Stimulated activated CD8-positive, alpha-beta memory T cell treated with anti-CD3 and anti-CD28 coated beads, Interleukin-15, amount 100 ng/mL, for 24 hours (primary cell): Measurements from ENCODE around the gene ATP8B2.
"Not testable (repeated sequence)": the region's sequence is repeated elsewhere in the genome, so short reads cannot be mapped to it uniquely, and the experiment has no call there.

ENCODE experiments used
- DNase-seq: peaks from one replicate; pipeline ENCODE4 v3.0.0-alpha.2; 2020; ENCODE audit warnings: low read depth

The ATP8B2 gene, protein sequence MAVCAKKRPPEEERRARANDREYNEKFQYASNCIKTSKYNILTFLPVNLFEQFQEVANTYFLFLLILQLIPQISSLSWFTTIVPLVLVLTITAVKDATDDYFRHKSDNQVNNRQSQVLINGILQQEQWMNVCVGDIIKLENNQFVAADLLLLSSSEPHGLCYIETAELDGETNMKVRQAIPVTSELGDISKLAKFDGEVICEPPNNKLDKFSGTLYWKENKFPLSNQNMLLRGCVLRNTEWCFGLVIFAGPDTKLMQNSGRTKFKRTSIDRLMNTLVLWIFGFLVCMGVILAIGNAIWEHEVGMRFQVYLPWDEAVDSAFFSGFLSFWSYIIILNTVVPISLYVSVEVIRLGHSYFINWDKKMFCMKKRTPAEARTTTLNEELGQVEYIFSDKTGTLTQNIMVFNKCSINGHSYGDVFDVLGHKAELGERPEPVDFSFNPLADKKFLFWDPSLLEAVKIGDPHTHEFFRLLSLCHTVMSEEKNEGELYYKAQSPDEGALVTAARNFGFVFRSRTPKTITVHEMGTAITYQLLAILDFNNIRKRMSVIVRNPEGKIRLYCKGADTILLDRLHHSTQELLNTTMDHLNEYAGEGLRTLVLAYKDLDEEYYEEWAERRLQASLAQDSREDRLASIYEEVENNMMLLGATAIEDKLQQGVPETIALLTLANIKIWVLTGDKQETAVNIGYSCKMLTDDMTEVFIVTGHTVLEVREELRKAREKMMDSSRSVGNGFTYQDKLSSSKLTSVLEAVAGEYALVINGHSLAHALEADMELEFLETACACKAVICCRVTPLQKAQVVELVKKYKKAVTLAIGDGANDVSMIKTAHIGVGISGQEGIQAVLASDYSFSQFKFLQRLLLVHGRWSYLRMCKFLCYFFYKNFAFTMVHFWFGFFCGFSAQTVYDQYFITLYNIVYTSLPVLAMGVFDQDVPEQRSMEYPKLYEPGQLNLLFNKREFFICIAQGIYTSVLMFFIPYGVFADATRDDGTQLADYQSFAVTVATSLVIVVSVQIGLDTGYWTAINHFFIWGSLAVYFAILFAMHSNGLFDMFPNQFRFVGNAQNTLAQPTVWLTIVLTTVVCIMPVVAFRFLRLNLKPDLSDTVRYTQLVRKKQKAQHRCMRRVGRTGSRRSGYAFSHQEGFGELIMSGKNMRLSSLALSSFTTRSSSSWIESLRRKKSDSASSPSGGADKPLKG

DNA sequence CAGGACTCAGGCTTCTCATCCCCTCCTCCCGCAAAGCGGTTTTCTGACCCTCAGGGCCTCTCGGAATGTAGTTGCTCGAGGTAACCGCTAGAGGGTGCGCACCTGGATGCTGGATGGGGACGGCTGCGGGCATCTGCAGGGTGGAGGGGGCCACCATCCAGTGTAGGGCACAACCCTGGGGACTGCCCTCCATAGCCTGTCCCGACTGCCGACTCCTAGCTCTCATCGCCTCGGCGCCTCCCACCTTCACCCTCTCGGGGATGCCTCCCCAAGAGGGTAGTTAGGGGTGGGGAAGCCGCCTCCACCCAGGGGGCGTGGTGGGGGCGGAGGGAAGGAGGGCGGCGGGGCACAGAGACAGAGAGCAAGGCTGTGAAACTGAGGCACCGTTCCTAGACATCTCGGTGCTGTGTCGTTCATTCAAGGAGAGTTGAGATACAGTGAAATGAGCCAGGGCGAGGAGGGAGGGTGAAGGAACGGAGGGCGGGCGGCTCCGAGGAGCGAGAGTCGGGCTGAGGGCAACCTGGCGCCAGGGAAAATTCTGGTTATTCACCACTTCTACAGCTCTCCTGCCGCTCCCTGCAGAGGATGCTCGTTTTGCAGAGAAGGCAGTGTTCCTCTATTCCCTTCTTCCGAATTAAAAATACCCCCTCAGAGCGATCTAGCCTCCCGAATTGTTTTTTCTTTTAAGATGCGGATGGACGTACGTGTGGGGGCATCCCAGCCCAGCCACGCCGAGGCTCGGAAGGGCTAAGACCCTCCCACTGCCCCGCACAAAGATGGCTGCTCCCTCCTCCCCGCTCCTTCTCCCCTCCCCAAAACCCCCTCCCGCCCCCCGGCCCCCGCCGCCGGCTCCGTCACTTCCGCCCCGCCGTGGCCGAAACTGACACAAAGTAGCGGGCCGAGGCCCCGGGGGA, at the start of gene ATP8B2:
ATP8B2 (plus strand) TSS at position 857 of the 914 bp plus-strand sequence. CDS start 2,617 bp downstream, outside the sequence.
- DNase-seq, result peak; percentile 62

DNA sequence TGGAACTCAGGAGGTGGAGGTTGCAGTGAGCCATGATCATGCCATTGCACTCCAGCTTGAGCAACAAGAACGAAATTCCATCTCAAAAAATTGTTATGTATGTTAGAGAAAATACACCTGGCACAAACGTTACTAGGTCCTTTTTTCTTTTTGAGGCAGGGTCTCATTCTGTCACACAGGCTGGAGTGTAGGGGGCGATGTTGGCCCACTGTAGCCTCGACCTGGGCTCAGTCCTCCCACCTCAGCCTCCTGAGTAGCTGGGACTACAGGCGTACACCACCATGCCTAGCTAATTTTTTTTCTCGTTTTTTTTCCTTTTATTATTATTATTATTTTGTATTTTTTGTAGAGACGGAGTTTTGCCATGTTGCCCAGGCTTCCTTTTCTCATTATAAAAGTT, 48.5 kb upstream of the ATP8B2 start:
- no peak for DNase-seq

DNA sequence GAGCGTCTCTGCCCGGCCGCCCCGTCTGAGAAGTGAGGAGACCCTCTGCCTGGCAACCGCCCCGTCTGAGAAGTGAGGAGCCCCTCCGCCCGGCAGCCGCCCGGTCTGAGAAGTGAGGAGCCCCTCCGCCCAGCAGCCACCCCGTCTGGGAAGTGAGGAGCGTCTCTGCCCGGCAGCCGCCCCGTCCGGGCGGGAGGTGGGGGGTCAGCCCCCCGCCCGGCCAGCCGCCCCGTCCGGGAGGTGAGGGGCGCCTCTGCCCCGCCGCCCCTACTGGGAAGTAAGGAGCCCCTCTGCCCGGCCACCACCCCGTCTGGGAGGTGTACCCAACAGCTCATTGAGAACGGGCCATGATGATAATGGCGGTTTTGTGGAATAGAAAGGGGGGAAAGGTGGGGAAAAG, 37.7 kb upstream of the ATP8B2 start:
- not testable (repeated sequence) for DNase-seq

DNA sequence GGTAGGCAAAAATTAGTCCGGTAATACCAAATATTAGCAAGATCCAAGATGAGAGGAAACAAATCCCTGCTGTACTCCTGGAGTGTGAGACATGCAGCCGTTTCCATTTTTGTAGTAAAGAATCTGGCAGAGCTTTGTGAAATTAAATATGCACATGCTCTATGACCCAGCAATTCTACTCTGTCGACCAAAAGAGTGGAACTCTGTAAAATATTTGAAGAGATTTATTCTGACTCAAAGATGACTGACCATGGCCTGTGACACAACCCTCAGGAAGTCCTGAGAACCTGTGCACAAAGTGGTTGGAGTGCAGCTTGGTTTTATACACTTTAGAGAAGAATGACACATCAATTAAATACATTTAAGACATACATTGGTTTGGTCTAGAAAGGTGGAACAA, 36.7 kb upstream of the ATP8B2 start:
- DNase-seq, result no peak

DNA sequence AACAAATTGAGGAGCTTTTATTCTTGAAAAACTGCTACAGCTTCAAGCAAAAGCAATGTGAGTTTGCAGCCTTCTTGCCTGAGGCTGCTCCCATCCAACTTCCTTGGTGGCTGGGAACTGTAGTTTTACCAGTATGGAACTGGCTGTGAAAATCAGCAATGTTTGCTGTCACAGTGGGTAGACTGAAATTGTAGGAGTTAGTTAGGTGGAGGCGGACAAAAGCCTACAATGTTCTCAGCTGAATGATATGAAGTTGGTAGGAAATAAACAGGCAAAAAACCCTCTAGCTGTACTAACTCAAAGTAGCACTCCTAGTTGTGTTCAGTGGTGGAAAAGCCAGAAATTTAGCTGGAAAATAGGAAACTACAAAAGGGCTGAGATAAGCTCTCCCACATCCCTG, 34.4 kb upstream of the ATP8B2 start:
- DNase-seq, result no peak

DNA sequence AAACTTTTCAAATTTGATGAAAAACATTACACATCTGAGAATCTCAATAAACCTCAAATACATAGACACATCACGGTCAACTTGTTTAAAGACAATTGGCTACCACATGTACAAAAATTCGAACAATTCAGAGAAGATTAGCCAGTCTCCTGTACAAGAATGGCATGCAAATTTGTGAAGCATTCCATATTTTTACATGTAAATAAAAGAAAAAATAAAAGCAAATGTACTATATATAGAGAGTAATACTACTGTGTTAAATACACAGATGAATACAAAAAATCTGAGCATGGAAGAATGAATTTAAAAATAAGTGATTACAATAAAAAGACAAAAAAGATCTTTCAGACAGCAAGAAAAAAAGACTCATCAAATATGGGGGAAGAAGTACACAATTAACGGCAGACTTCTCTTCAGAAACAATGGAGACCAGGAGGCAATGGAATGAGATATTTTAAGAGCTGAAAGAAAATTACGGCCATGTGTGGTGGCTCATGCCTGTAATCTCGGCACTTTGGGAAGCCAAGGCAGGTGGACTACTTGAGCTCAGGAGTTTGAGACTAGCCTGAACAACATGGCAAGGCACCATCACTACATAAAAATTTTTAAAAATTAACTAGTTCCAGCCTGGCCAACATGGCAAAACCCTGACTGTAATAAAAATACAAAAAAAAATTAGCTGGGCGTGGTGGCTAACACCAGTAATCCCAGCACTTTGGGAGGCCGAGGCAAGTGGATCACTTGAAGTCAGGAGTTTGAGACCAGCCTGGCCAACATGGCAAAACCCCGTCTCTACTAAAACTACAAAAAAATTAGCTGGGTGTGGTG, 29.7 kb upstream of the ATP8B2 start:
- DNase-seq, result no peak

DNA sequence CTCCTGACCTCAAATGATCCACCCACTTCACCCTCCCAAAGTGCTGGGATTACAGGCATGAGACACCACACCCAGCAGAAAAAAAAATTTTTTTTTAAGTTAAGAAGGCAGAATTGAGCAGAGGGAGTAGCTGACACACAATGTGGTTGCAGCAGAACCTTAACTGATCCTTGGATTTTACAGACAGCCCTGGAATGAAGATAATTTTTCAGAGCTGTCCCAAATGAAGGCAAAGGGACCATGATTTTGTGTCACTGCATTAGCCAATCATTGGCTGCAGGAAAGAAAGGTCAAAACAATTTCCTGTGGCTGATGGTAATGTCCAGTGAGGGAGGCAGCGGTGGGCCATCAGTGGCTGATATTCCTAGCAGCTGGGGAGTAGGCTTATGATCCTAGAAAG, 23.7 kb upstream of the ATP8B2 start:
- no peak for DNase-seq

DNA sequence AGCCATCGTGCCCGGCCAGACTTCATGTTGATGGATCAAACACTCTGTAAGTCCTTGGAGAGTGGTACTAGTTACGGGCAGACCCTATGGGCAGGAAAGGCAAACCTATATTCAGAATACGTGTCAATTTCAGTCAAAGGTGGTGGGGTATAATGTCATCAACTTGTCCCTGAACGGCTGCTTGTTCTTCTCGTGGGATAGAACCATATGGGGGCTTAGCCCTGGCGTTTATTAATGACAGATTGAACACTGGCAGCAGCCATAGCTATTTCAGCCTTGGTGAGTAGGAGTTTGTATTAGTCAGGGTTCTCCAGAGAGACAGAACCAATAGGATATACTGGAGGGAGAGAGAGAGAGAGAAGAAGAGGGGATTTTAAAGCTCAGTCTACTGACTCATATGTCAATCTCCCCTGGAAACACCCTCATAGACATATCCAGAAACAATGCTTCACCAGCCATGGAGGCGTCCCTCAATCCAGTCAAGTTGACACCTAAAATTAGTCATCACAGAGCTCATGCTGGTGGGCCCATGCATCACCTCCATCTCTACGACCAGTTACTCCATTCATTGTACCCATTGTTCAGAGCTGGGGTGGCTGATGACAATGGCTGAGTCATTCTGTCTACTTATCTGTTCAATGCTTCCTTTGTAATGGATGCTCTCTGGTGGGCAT, 20.5 kb upstream of the ATP8B2 start:
- no peak for DNase-seq

DNA sequence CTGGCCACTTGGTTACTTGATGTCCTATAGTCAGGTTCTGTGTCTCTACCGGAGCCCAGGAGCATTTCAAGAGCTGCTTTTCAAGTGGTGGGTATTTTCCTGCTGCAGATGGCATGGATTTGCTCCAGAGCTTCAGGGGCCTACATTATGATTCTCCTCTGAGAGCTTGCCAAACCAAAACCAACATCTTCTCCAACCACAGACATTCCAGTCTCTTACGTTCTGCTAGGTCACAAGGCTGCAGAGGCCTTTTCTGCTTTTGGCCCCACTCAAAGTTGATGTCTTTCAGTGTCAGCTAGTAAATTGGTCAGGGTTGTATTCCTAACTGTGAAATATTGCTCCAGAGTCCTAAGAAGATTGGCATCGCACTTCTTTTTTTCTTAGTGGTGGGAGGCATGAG, 19.2 kb upstream of the ATP8B2 start:
- DNase-seq, result no peak

DNA sequence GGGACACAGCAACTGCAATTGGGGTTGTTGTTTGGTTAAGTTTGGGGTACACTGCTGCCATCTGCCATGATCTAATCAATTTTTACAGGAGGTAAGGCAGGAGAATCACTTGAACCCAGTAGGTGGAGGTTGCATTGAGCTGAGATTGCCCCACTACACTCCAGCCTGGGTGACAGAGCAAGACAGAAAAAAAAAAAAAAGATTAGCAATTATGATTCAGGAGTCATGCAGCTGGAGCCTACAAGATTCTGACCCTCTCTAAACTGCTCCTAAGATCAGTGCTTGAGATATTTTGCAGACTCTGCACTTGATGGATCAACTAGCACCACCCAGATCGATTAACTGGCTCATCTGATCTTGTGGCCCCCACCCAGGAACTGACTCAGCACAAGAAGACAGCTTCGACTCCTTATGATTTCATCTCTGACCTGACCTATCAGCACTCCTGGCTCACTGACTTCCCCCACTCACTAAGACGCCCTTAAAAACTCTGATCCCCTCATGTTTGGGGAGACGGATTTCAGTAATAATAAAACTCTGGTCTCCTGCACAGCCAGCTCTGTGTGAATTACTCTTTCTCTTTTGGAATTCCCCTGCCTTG, 17.6 kb upstream of the ATP8B2 start:
- not testable (repeated sequence) for DNase-seq

DNA sequence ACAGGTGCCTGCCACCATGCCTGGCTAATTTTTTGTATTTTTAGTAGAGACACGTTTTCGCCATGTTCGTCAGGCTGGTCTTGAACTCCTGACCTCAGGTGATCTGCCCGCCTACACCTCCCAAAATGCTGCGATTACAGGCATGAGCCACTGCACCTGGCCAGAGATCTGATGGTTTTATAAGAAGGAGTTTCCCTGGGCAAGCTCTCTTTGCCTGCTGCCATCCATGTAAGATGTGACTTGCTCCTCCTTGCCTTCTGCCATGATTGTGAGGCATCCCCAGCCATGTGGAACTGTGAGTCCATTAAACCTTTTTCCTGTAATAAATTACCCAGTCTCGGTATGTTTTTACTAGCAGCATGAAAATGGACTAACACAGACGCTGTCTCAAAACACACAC, 16.2 kb upstream of the ATP8B2 start:
- DNase-seq, result not testable (repeated sequence)

DNA sequence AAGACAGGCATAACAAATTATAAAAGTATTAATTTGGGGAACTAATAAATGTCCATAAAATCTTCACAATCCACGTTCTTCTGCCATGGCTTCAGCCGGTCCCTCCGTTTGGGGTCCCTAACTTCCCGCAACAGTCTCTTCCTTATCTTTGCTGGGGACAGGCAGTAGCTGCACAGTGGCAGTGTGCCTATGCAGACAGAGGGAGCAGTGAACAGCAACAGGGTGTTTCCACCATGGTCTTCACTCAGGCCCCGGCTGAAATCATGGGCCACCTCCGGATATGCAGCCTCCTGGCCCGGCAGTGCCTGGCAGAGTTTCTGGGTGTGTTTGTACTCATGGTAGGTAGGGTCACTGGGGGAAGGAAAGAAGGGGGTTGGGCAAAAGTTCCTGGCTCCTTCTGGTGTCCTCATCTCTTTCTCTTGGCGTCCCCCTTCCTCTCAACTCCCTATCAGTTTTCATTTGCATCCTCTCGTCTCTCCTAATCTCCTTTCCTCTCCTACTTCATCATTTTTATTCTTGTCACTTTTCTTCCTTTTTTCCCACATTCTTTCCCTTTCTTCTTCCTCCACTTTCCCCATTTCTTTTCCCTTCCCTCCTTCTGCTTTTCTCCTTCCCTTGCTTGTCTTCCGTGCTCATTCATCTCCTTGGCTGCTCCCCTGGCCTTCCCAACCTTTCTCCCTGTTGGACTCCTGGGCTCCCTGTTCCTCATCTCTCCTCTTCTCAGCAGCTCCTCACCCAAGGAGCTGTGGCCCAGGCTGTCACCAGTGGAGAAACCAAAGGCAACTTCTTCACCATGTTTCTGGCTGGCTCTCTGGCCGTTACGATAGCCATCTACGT, 12.9 kb upstream of the ATP8B2 start:
- DNase-seq, result not testable (repeated sequence)

DNA sequence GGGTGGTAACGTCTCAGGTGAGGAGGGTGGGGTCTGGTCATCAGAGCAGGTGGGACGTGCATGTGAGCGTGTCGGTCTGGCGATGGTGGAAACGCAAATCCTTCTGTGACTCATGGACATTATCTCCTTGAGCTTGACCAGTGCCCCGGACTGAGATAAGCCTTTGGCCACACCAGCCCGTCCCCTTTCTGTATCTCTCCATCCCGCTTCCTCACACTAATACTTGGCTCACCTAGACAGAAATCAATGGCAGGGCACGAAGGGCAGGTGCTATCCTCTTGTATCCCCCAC, 12.3 kb upstream of the ATP8B2 start:
- no peak for DNase-seq

DNA sequence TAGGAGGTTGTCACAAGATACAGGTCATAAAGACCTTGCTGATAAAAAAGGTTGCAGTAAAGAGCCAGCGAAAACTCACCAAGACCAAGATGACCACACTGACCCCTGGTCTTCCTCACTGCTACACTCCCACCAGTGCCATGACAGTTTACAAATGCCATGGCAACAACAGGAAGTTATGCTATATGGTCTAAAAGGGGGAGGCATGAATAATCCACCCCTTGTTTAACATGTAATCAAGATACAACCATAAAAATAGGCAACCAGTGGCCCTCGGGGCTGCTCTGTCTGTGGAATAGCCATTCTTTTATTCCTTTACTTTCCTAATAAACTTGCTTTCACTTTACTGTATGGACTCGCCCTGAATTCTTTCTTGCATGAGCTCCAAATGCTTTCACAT, 11.1 kb upstream of the ATP8B2 start:
- DNase-seq, result not testable (repeated sequence)

DNA sequence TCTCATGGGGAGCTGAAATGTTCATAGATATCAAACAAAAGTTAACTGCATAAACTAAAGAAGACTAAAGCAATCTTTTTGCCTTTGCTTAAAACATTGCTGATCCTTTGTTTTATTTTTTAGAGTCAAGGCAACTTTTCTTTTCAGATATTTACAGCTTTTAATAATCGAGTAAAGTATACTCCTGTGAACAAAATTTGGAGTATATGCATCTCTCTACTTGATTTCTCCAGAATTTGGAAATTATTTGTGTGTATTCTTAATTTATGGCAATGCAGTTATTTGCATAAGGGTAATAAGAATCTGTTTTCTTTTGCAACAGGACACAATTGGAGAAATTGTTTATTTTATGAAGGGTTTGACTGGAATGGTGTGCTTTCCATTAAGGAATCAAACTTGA, 8.6 kb upstream of the ATP8B2 start:
- DNase-seq, result no peak

DNA sequence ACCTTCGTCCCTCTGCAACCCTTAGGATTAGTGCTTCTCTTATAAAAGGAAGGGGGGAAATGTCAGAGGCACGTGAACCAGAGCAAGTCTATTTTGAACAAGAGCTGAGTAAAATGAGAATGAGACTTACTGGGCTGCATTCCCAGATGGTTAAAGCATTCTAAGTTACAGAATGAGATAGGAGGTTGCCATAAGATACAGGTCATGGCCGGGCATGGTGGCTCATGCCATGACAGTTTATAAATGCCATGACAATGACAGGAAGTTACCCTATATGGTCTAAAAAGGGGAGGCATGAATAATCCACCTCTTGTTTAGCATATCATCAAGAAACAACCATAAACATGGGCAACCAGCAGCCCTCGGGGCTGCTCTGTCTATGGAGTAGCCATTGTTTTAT, 6.9 kb upstream of the ATP8B2 start:
- no peak for DNase-seq

DNA sequence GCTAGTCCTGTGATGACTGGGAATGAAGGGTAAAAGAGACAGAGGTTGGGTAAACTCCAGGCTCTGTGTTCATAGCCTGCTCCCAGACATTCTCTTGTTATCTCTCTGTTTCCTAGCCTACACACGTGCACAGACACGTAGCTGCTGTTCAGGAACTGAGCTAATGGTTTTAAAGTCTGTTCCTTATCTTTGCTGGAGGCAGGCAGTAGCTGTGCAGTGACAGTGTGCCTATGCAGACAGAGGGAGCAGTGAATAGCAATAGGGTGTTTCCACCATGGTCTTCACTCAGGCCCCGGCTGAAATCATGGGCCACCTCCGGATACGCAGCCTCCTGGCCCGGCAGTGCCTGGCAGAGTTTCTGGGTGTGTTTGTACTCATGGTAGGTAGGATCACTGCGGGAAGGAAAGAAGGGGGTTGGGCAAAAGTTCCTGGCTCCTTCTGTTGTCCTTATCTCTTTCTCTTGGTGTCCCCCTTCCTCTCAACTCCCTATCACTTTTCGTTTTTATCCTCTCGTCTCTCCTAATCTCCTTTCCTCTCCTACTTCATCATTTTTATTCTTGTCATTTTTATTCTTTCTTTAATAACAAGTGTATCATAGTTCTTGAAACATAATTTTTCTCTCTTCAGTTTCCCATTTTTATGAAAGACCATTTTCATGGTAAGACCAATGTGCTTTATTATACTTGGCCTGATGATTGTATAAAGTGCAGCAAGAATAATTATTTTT, 4.3 kb upstream of the ATP8B2 start, which contains the start of gene AQP10:
AQP10 (plus strand) TSS at position 212 of the 727 bp plus-strand sequence; CDS start at position 275, 63 bp downstream.
- DNase-seq, result no peak

DNA sequence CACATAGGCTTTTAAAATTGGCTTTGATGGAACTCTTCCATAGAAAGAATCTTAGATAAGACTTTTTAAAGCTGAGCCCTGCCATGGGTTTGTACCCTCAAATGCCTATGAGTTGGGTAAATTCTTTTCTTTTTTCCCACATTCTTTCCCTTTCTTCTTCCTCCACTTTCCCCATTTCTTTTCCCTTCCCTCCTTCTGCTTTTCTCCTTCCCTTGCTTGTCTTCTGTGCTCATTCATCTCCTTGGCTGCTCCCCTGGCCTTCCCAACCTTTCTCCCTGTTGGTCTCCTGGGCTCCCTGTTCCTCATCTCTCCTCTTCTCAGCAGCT, 3.8 kb upstream of the ATP8B2 start:
- DNase-seq, result not testable (repeated sequence)
